Measurements from ENCODE around the gene IL20RA.

IL20RA gene

DNA sequence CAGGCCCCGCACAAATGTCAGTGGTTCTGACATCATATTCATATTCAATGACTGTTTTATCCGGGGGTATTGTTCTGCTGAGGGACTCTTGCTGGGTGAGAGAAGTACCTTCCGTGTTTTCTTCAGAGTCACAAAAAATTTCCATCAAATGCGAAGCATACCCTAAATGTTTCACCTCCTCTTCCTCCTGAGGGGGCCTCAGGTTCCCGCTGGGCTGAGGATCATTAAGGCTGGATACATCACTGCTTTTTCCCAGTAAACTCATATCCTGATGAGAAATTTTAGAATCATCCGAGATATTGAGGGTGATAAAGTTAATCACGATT lies 42.8 kb downstream of the IL20RA start:
- no peak overlapping the region for H3K4me3 ChIP-seq (ENCODE audit: low read depth in 1 of 2, low read length in 1 of 2)
- TF ChIP-seq, protein P1, sequence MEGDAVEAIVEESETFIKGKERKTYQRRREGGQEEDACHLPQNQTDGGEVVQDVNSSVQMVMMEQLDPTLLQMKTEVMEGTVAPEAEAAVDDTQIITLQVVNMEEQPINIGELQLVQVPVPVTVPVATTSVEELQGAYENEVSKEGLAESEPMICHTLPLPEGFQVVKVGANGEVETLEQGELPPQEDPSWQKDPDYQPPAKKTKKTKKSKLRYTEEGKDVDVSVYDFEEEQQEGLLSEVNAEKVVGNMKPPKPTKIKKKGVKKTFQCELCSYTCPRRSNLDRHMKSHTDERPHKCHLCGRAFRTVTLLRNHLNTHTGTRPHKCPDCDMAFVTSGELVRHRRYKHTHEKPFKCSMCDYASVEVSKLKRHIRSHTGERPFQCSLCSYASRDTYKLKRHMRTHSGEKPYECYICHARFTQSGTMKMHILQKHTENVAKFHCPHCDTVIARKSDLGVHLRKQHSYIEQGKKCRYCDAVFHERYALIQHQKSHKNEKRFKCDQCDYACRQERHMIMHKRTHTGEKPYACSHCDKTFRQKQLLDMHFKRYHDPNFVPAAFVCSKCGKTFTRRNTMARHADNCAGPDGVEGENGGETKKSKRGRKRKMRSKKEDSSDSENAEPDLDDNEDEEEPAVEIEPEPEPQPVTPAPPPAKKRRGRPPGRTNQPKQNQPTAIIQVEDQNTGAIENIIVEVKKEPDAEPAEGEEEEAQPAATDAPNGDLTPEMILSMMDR (IDR thresholded peaks at IDR 0.05): no peak
- H3K4me1 ChIP-seq (ENCODE audit: control insufficient read depth in 1 of 2, insufficient read depth in 1 of 2, low read depth in 1 of 2, low read length in 1 of 2): no peaks in the 10 kb centered on the region
- no peak overlapping the region for H3K27ac ChIP-seq
- H3K27me3 ChIP-seq: peaks cover 84% of the 10 kb centered on the region
- no peaks in the 10 kb centered on the region for H3K9me3 ChIP-seq
- no peaks in the 10 kb centered on the region for H3K36me3 ChIP-seq

DNA sequence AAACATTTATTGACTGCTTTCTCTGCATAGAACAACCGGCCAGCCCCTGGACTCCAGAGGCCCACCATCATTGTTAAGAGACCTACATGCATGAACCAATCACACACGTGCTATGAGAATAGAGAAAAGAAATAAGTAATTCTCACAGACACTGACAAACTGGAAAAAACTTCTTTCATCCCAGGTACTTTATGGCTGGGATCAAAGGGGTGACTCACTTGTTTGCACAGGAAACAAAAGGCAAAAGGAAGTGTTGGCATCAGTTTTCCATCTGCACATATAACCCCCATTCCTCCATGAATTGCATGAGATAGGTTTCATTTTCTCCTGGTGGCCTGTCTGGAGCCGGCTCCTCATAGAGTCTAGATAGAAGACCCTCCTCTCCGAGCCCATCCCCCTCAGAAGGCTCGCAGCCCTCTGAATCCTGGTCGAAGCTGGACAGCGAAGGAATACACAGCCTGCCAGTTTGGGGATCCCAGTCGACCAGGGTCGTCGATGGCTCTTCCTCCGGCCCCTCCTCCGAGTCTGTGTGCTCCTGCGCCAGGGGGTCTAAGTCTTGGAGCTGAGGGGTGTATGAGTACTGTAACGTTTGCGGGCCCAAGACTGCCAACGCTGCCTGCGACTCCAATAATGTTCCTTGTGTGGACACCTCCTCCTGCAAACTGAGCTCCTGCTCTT lies 43.3 kb downstream of the IL20RA start:
- H3K9me3 ChIP-seq: no peaks in the 10 kb centered on the region
- TF ChIP-seq, protein P1 (IDR thresholded peaks at IDR 0.05): no peak
- no peak overlapping the region for H3K4me3 ChIP-seq (ENCODE audit: low read depth in 1 of 2, low read length in 1 of 2)
- no peaks in the 10 kb centered on the region for H3K36me3 ChIP-seq
- no peaks in the 10 kb centered on the region for H3K4me1 ChIP-seq (ENCODE audit: control insufficient read depth in 1 of 2, insufficient read depth in 1 of 2, low read depth in 1 of 2, low read length in 1 of 2)
- H3K27me3 ChIP-seq: peaks cover 89% of the 10 kb centered on the region
- H3K27ac ChIP-seq: no peak overlapping the region

DNA sequence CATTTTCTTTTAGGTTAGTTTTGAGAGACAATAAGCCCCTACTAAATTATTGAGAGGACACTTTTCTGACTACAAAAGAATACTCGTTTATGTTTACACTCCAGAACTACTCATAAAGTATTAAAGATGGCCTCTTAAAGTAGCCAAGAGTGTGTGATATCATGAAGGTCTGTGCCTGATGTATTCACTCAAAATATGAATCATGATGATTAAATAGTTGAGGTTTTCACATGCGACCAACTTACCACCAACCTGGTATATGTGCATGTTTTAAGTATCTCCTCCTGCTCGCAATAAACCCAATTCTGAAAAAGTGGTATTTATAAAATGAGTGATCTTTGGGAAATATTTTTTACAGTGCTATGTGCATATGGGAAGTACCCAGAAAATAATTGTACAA lies 43.9 kb downstream of the IL20RA start:
- H3K36me3 ChIP-seq: no peaks in the 10 kb centered on the region
- peaks cover 95% of the 10 kb centered on the region for H3K27me3 ChIP-seq
- TF ChIP-seq, protein P1 (IDR thresholded peaks at IDR 0.05): no peak
- no peaks in the 10 kb centered on the region for H3K9me3 ChIP-seq
- H3K27ac ChIP-seq: no peak overlapping the region
- H3K4me1 ChIP-seq (ENCODE audit: control insufficient read depth in 1 of 2, insufficient read depth in 1 of 2, low read depth in 1 of 2, low read length in 1 of 2): no peaks in the 10 kb centered on the region
- H3K4me3 ChIP-seq (ENCODE audit: low read depth in 1 of 2, low read length in 1 of 2): no peak overlapping the region

DNA sequence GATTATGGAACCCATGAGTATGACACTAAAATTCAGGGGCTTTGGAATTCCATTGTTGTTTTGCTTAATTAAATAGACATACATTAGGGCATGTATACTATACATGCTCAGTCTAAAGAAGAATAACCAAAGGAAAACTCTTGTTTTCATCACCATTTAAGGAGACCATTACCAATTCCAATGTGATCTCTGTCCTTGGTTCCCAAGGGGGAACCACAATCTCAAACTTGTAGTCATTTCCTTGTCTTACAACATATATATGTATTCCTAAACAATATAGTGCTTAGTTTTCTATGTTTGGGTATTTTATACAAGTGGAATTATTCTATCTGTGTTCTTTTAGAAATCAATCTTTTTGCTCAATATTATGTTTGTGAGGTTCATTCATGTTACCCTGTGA lies 49.2 kb downstream of the IL20RA start:
- Histone ChIP-seq H3K36me3 (no peaks in the 10 kb centered on the region), H3K27me3 (peaks cover 96% of the 10 kb centered on the region), H3K27ac (no peak overlapping the region), H3K9me3 (no peaks in the 10 kb centered on the region), H3K4me1 (ENCODE audit: control insufficient read depth in 1 of 2, insufficient read depth in 1 of 2, low read depth in 1 of 2, low read length in 1 of 2) (no peaks in the 10 kb centered on the region), H3K4me3 (ENCODE audit: low read depth in 1 of 2, low read length in 1 of 2) (no peak overlapping the region)
- TF ChIP-seq, protein P1 (IDR thresholded peaks at IDR 0.05): no peak

DNA sequence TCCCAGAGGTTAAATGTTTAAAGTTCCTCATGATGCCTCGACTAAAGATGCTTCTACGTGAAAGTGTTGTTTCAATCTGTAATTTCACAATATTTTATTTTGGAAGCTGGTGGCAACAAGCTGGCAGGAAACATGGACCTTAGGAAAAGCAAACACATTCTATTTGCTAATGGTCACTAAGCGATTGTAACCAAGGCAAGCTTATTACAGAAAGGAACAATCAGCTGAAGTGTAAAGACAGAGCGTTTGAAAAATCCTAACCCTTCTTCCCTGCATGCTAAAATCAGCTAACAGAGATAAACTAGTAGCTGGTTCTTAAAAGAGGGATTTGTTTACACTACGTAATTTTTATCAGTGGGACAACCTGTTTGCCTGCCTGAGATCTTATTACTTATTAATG lies 50.0 kb downstream of the IL20RA start:
- H3K36me3 ChIP-seq: no peaks in the 10 kb centered on the region
- no peak overlapping the region for H3K27ac ChIP-seq
- peaks cover 96% of the 10 kb centered on the region for H3K27me3 ChIP-seq
- no peaks in the 10 kb centered on the region for H3K4me1 ChIP-seq (ENCODE audit: control insufficient read depth in 1 of 2, insufficient read depth in 1 of 2, low read depth in 1 of 2, low read length in 1 of 2)
- TF ChIP-seq, protein P1 (IDR thresholded peaks at IDR 0.05): no peak
- no peak overlapping the region for H3K4me3 ChIP-seq (ENCODE audit: low read depth in 1 of 2, low read length in 1 of 2)
- H3K9me3 ChIP-seq: no peaks in the 10 kb centered on the region

DNA sequence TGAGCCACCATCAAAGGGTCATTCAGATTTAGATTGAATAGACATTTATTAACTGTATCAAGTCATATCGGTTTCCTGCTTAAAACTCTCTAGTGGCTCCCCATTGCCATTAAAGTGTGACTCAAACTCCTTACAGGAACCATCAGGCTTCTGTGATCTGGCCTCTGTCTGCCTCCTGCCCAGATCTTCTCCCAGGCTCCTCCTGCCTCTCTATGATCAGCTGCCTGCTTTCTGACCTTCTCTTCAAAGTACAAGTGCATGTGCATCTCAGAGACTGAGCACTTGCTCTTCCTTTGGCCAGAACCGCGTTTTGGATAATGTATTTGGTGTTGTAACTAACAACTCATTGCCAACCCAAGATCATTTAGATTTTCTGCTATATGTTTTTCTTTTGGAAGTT lies 52.7 kb downstream of the IL20RA start:
- Histone ChIP-seq H3K27ac (no peak overlapping the region), H3K9me3 (no peaks in the 10 kb centered on the region), H3K4me3 (ENCODE audit: low read depth in 1 of 2, low read length in 1 of 2) (no peak overlapping the region), H3K36me3 (no peaks in the 10 kb centered on the region), H3K4me1 (ENCODE audit: control insufficient read depth in 1 of 2, insufficient read depth in 1 of 2, low read depth in 1 of 2, low read length in 1 of 2) (no peaks in the 10 kb centered on the region), H3K27me3 (peaks cover 96% of the 10 kb centered on the region)
- TF ChIP-seq, protein P1 (IDR thresholded peaks at IDR 0.05): no peak

Data from neutrophil (primary cell).